SKM-1 (cell line): ENCODE results near the gene SLC25A21.
"Not testable (repeated sequence)": the region's sequence is repeated elsewhere in the genome, so short reads cannot be mapped to it uniquely, and the experiment has no call there.

ENCODE experiments used
- DNase-seq: peaks from one replicate; lab custom pipeline; 2025; ENCODE audit not compliant: unreplicated experiment; lab: John Stamatoyannopoulos, UW

Gene SLC25A21

GRCh38 chr14:37090026-37090425, 82.4 kb downstream of the SLC25A21 start:
- DNase-seq: no peak

- no peak for DNase-seq
Observed at GRCh38 chr14:37089410-37089809, 83.0 kb downstream of the SLC25A21 start.

GRCh38 chr14:37088356-37089215, 83.8 kb downstream of the SLC25A21 start:
- no peak for DNase-seq

GRCh38 chr14:37087520-37087919, 84.9 kb downstream of the SLC25A21 start:
- no peak for DNase-seq

- DNase-seq: no peak
Observed at GRCh38 chr14:37083599-37083998, 88.8 kb downstream of the SLC25A21 start.

- DNase-seq: no peak
Observed at GRCh38 chr14:37082449-37082848, 90.0 kb downstream of the SLC25A21 start.

- no peak for DNase-seq
Observed at GRCh38 chr14:37081856-37082255, 90.5 kb downstream of the SLC25A21 start.

GRCh38 chr14:37081218-37081617, 91.2 kb downstream of the SLC25A21 start:
- DNase-seq: no peak

- no peak for DNase-seq
Observed at GRCh38 chr14:37078131-37078530, 94.3 kb downstream of the SLC25A21 start.

- DNase-seq: not testable (repeated sequence)
Observed at GRCh38 chr14:37074320-37074719, 98.1 kb downstream of the SLC25A21 start.

GRCh38 chr14:37063467-37064240, 108.8 kb downstream of the SLC25A21 start:
- no peak for DNase-seq

GRCh38 chr14:37062191-37062803, 110.1 kb downstream of the SLC25A21 start:
- DNase-seq: no peak

GRCh38 chr14:37061697-37062096, 110.7 kb downstream of the SLC25A21 start:
- no peak for DNase-seq

GRCh38 chr14:37060496-37061260, 111.7 kb downstream of the SLC25A21 start:
- no peak for DNase-seq

GRCh38 chr14:37057776-37058175, 114.6 kb downstream of the SLC25A21 start:
- DNase-seq: no peak

GRCh38 chr14:37056473-37056872, 115.9 kb downstream of the SLC25A21 start:
- no peak for DNase-seq

- DNase-seq: no peak
Observed at GRCh38 chr14:37054869-37055268, 117.5 kb downstream of the SLC25A21 start.

- DNase-seq: no peak
Observed at GRCh38 chr14:37054144-37054543, 118.3 kb downstream of the SLC25A21 start.

- no peak for DNase-seq
Observed at GRCh38 chr14:37051680-37052079, 120.7 kb downstream of the SLC25A21 start.

- no peak for DNase-seq
Observed at GRCh38 chr14:37051153-37051552, 121.3 kb downstream of the SLC25A21 start.

GRCh38 chr14:37048666-37049071, 123.7 kb downstream of the SLC25A21 start:
- DNase-seq: no peak
